PFSK-1 (cell line): ENCODE measurements around the gene VGF.

Source experiments
- POLR2AphosphoS5 ChIP-seq: IDR thresholded peaks from 2 replicates; pipeline ENCODE4 v1.6.1; 2012; ENCODE audit warnings: low read depth, mild to moderate bottlenecking, control low read depth, low read length, moderate library complexity
- REST ChIP-seq, 2 experiments: IDR thresholded peaks; 2 replicates each; pipeline versions ENCODE4 v1.6.1 to v1.8.0; 2011 to 2012; ENCODE audit warnings: low read depth in 2 of 2, low read length in 2 of 2, control low read depth in 1 of 2, inconsistent platforms in 1 of 2, mild to moderate bottlenecking in 1 of 2, moderate library complexity in 1 of 2; ENCODE audit not compliant: insufficient read depth in 1 of 2
- SIN3A ChIP-seq: IDR thresholded peaks from 2 replicates; pipeline ENCODE4 v1.6.1; 2012; ENCODE audit warnings: mild to moderate bottlenecking, low read length, moderate library complexity, borderline replicate concordance; ENCODE audit not compliant: insufficient read depth
- TAF1 ChIP-seq: IDR thresholded peaks from 2 replicates; pipeline ENCODE4 v1.6.1; 2012; ENCODE audit warnings: low read length, control low read depth, borderline replicate concordance; ENCODE audit not compliant: insufficient read depth

GRCh38 chr7:101127460-101128039, 37.8 kb downstream of the VGF start:
- no peak for TF ChIP-seq SIN3A
- TF ChIP-seq POLR2AphosphoS5, result no peak
- TF ChIP-seq TAF1, result no peak
- no peak for TF ChIP-seq REST (IDR thresholded peaks at IDR 0.05; ENCODE audit: insufficient read depth in 1 of 2, low read depth in 2 of 2, low read length in 2 of 2)
